Sigmoid colon (tissue), 4 donors: ENCODE results near the gene SDK1.

Experiments
- CTCF ChIP-seq, 4 experiments: fragments of 450-650 bp in 3 of 4; fragments of 200-600 bp in 1 of 4; IDR thresholded peaks; one replicate each; pipeline ENCODE4 v1.5.1; 2016 to 2019; ENCODE audit warnings: antibody characterized with exemption in 4 of 4, mild to moderate bottlenecking in 3 of 4, moderate library complexity in 2 of 4
- POLR2A ChIP-seq, 2 donors: fragments of 450-650 bp; IDR thresholded peaks; one replicate each; pipeline ENCODE4 v1.6.1; 2016; ENCODE audit warnings: antibody characterized with exemption in 2 of 2, mild to moderate bottlenecking in 2 of 2, moderate library complexity in 2 of 2
- POLR2AphosphoS5 ChIP-seq, 4 donors: sonication (generic); formaldehyde crosslinking; IDR thresholded peaks; one replicate each; pipeline ENCODE4 v1.6.1; 2017; ENCODE audit warnings: antibody characterized with exemption in 4 of 4

GRCh38 chr7:3649678-3650440 lies 348.8 kb downstream of the SDK1 start:
- TF ChIP-seq CTCF (IDR thresholded peaks at IDR 0.05) (no peak), POLR2AphosphoS5 (IDR thresholded peaks at IDR 0.05) (peak in 2 of 4 donors; percentile 21), POLR2A (IDR thresholded peaks at IDR 0.05) (no peak)
